Fibroblast of pulmonary artery (primary cell): Measurements from ENCODE around the gene MAP3K6.
"Not testable (repeated sequence)": the region's sequence is repeated elsewhere in the genome, so short reads cannot be mapped to it uniquely, and the experiment has no call there.

ENCODE experiments used
- DNase-seq: peaks from one replicate; pipeline ENCODE4 v3.0.0-alpha.2; 2010; ENCODE audit warnings: low read depth
- H3K4me3 ChIP-seq: replicated peaks from 2 replicates; pipeline ENCODE4 v1.5.1; 2011; ENCODE audit warnings: low read depth, mild to moderate bottlenecking, control low read depth, low read length, moderate library complexity
- TF ChIP-seq, protein P1 (sequence below): IDR thresholded peaks from 2 replicates; pipeline ENCODE4 v1.5.1; 2011; ENCODE audit warnings: mild to moderate bottlenecking, control low read depth, low read length, inconsistent platforms; ENCODE audit errors: missing control alignments

The MAP3K6 gene

GRCh38 chr1:27366411-27367159 is at the start of gene MAP3K6:
Gene MAP3K6 (minus strand): TSS chr1:27366961. CDS start chr1:27366597, 364 bp downstream.
- peak; percentile 74 for DNase-seq
- TF ChIP-seq, protein P1, sequence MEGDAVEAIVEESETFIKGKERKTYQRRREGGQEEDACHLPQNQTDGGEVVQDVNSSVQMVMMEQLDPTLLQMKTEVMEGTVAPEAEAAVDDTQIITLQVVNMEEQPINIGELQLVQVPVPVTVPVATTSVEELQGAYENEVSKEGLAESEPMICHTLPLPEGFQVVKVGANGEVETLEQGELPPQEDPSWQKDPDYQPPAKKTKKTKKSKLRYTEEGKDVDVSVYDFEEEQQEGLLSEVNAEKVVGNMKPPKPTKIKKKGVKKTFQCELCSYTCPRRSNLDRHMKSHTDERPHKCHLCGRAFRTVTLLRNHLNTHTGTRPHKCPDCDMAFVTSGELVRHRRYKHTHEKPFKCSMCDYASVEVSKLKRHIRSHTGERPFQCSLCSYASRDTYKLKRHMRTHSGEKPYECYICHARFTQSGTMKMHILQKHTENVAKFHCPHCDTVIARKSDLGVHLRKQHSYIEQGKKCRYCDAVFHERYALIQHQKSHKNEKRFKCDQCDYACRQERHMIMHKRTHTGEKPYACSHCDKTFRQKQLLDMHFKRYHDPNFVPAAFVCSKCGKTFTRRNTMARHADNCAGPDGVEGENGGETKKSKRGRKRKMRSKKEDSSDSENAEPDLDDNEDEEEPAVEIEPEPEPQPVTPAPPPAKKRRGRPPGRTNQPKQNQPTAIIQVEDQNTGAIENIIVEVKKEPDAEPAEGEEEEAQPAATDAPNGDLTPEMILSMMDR = peak; percentile 4
- peak within 1 kb of the TSS; percentile 78 for H3K4me3 ChIP-seq

- DNase-seq = no peak
- no peak overlapping the region for H3K4me3 ChIP-seq
- TF ChIP-seq, protein P1 = no peak
These were observed 47.3 kb upstream of the MAP3K6 start for GRCh38 chr1:27414091-27414490.

GRCh38 chr1:27413004-27413403 is 46.2 kb upstream of the MAP3K6 start:
- no peak for DNase-seq
- H3K4me3 ChIP-seq = no peak overlapping the region
- TF ChIP-seq, protein P1 = no peak

- no peak for DNase-seq
These were observed 45.7 kb upstream of the MAP3K6 start for GRCh38 chr1:27412502-27412901.

GRCh38 chr1:27410709-27411108 is 43.9 kb upstream of the MAP3K6 start:
- TF ChIP-seq, protein P1 = no peak
- DNase-seq = no peak
- no peak overlapping the region for H3K4me3 ChIP-seq

More at GRCh38 chr1:27412502-27412901, 45.7 kb upstream of the MAP3K6 start:
- no peak overlapping the region for H3K4me3 ChIP-seq
- TF ChIP-seq, protein P1 = no peak

- TF ChIP-seq, protein P1 = no peak
- H3K4me3 ChIP-seq = no peak overlapping the region
- DNase-seq = no peak
These were observed 42.9 kb upstream of the MAP3K6 start for GRCh38 chr1:27409669-27410068.

GRCh38 chr1:27408151-27408550 is 41.4 kb upstream of the MAP3K6 start:
- TF ChIP-seq, protein P1 = no peak
- no peak for DNase-seq
- H3K4me3 ChIP-seq = no peak overlapping the region

DNA sequence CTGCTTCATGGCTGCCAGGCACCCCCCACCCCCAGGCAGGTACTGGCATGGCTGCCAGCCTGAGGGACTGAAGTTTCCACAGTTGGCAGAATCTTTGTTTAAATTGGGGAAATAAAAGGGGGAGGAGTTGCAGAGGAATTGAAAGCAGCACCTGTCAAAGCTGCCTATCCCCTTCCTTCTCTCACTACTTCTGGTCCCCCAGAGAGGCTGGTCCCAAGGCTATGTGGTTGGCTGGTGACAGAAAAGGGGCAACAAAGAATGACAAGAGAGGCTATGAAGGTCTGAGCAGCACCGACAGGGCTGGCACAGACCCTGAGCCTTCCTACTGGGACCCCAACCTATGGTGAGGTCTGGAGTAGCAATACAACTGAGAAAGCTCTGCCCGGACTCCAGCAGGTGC is 40.0 kb upstream of the MAP3K6 start:
- DNase-seq, H3K4me3 ChIP-seq: not testable (repeated sequence)
